Measurements from ENCODE around the gene DISC1. TPM values are rescaled to one million over a fixed set of nuclear protein-coding genes. Genes with fewer than 3 reads are reported as not detected.
A peak's percentile ranks its signal among the peaks of the same experiment; 100 is the strongest.

Gene DISC1
- total and polyA plus RNA-seq, 2 of the 13 experiments (the other 11 are each of a cell fraction or from before 2014, with no cell fraction given): 4.2 to 4.6 TPM

DNA sequence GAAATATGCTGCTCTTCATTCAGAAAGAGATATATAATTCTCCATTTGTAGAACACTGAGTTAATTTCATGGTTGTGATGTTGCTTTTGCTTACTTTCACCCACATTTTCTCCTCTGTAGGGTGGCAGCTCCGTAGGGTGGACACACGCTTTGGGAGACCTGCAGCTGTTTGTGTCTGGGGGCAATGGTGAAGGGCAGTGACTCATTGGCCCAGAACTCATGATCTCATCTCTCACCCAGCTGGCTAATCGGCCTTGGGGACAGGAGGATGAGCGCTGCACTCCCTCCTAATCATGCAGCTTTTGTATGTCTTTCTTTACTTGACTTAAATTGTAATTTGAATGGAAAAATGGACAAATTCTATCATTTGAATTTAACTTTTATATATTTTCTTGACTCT, 9.6 kb downstream of the DISC1 start:
- FAIRE-seq (no peak), ATAC-seq (peak; percentile 85), DNase-seq (ENCODE audit: low spot score) (peak; percentile 67)
- TF ChIP-seq ZNF7 (CRISPR knock-in tag; IDR thresholded peaks at IDR 0.05) (no peak), MEIS1 (CRISPR knock-in tag; IDR thresholded peaks at IDR 0.05; ENCODE audit: borderline replicate concordance) (no peak), JUN (CRISPR knock-in tag; IDR thresholded peaks at IDR 0.05) (peak; percentile 50; the same call in 1 of the 2 replicates), FOSL2 (CRISPR knock-in tag; IDR thresholded peaks at IDR 0.05) (peak; percentile 94), IRF2 (CRISPR knock-in tag; IDR thresholded peaks at IDR 0.05) (0 out of 2 replicates have a peak, but pooled peaks have one; percentile 19), ZNF451 (CRISPR knock-in tag; IDR thresholded peaks at IDR 0.05) (no peak), KAT2B (IDR thresholded peaks at IDR 0.05; ENCODE audit: borderline replicate concordance, low read depth, low read length) (no peak), SOX13 (IDR thresholded peaks at IDR 0.05) (no peak), SOX13 (CRISPR knock-in tag; conservative IDR thresholded peaks at IDR 0.05 in 1 of 2, IDR thresholded peaks at IDR 0.05 in 1 of 2) (no peak), SAP130 (CRISPR knock-in tag; IDR thresholded peaks at IDR 0.05; ENCODE audit: low read depth) (peak; percentile 63)
- TF ChIP-seq, protein P1, sequence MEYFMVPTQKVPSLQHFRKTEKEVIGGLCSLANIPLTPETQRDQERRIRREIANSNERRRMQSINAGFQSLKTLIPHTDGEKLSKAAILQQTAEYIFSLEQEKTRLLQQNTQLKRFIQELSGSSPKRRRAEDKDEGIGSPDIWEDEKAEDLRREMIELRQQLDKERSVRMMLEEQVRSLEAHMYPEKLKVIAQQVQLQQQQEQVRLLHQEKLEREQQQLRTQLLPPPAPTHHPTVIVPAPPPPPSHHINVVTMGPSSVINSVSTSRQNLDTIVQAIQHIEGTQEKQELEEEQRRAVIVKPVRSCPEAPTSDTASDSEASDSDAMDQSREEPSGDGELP (IDR thresholded peaks at IDR 0.05; ENCODE audit: borderline replicate concordance, low read depth): peak; percentile 86; the same call in 1 of the 2 replicates
- TF ChIP-seq, protein P2, sequence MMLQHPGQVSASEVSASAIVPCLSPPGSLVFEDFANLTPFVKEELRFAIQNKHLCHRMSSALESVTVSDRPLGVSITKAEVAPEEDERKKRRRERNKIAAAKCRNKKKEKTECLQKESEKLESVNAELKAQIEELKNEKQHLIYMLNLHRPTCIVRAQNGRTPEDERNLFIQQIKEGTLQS (CRISPR knock-in tag; IDR thresholded peaks at IDR 0.05): peak; percentile 73
- TF ChIP-seq, protein P3, sequence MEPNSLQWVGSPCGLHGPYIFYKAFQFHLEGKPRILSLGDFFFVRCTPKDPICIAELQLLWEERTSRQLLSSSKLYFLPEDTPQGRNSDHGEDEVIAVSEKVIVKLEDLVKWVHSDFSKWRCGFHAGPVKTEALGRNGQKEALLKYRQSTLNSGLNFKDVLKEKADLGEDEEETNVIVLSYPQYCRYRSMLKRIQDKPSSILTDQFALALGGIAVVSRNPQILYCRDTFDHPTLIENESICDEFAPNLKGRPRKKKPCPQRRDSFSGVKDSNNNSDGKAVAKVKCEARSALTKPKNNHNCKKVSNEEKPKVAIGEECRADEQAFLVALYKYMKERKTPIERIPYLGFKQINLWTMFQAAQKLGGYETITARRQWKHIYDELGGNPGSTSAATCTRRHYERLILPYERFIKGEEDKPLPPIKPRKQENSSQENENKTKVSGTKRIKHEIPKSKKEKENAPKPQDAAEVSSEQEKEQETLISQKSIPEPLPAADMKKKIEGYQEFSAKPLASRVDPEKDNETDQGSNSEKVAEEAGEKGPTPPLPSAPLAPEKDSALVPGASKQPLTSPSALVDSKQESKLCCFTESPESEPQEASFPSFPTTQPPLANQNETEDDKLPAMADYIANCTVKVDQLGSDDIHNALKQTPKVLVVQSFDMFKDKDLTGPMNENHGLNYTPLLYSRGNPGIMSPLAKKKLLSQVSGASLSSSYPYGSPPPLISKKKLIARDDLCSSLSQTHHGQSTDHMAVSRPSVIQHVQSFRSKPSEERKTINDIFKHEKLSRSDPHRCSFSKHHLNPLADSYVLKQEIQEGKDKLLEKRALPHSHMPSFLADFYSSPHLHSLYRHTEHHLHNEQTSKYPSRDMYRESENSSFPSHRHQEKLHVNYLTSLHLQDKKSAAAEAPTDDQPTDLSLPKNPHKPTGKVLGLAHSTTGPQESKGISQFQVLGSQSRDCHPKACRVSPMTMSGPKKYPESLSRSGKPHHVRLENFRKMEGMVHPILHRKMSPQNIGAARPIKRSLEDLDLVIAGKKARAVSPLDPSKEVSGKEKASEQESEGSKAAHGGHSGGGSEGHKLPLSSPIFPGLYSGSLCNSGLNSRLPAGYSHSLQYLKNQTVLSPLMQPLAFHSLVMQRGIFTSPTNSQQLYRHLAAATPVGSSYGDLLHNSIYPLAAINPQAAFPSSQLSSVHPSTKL (CRISPR knock-in tag; IDR thresholded peaks at IDR 0.05): peak; percentile 39
- TF ChIP-seq, protein P4, sequence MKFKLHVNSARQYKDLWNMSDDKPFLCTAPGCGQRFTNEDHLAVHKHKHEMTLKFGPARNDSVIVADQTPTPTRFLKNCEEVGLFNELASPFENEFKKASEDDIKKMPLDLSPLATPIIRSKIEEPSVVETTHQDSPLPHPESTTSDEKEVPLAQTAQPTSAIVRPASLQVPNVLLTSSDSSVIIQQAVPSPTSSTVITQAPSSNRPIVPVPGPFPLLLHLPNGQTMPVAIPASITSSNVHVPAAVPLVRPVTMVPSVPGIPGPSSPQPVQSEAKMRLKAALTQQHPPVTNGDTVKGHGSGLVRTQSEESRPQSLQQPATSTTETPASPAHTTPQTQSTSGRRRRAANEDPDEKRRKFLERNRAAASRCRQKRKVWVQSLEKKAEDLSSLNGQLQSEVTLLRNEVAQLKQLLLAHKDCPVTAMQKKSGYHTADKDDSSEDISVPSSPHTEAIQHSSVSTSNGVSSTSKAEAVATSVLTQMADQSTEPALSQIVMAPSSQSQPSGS (CRISPR knock-in tag; IDR thresholded peaks at IDR 0.05): peak; percentile 40; the same call in 1 of the 2 replicates
- TF ChIP-seq, protein P5, sequence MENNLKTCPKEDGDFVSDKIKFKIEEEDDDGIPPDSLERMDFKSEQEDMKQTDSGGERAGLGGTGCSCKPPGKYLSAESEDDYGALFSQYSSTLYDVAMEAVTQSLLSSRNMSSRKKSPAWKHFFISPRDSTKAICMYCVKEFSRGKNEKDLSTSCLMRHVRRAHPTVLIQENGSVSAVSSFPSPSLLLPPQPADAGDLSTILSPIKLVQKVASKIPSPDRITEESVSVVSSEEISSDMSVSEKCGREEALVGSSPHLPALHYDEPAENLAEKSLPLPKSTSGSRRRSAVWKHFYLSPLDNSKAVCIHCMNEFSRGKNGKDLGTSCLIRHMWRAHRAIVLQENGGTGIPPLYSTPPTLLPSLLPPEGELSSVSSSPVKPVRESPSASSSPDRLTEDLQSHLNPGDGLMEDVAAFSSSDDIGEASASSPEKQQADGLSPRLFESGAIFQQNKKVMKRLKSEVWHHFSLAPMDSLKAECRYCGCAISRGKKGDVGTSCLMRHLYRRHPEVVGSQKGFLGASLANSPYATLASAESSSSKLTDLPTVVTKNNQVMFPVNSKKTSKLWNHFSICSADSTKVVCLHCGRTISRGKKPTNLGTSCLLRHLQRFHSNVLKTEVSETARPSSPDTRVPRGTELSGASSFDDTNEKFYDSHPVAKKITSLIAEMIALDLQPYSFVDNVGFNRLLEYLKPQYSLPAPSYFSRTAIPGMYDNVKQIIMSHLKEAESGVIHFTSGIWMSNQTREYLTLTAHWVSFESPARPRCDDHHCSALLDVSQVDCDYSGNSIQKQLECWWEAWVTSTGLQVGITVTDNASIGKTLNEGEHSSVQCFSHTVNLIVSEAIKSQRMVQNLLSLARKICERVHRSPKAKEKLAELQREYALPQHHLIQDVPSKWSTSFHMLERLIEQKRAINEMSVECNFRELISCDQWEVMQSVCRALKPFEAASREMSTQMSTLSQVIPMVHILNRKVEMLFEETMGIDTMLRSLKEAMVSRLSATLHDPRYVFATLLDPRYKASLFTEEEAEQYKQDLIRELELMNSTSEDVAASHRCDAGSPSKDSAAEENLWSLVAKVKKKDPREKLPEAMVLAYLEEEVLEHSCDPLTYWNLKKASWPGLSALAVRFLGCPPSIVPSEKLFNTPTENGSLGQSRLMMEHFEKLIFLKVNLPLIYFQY (CRISPR knock-in tag; IDR thresholded peaks at IDR 0.05; ENCODE audit: borderline replicate concordance): no peak
- Histone ChIP-seq H3K27me3 (ENCODE audit: control insufficient read depth in 1 of 2, insufficient read depth in 2 of 2, low read length in 2 of 2) (no peaks in the 10 kb centered on the region), H3K9ac (ENCODE audit: insufficient read depth, low read depth, low read length) (no peak overlapping the region), H3K36me3 (replicated peaks in 1 of 2; ENCODE audit: control insufficient read depth in 1 of 2, insufficient read depth in 2 of 2, low read length in 2 of 2) (no peaks in the 10 kb centered on the region), H2AFZ (ENCODE audit: low read length) (no peak overlapping the region), H3K4me3 (replicated peaks in 1 of 3; ENCODE audit: insufficient read depth in 1 of 3, low read depth in 2 of 3, low read length in 3 of 3) (no peak overlapping the region), H3K79me2 (ENCODE audit: insufficient read depth, low read length) (peaks cover 18% of the 10 kb centered on the region), H3K4me2 (ENCODE audit: low read depth, low read length) (peak overlapping the region; percentile 37), H3K27ac (ENCODE audit: extremely low read length, insufficient read depth, low read length) (no peak overlapping the region), H3K9me3 (ENCODE audit: low read length) (no peaks in the 10 kb centered on the region), H3K4me1 (ENCODE audit: insufficient read depth, low read length) (peaks cover 24% of the 10 kb centered on the region), H4K20me1 (ENCODE audit: insufficient read depth, low read length) (no peaks in the 10 kb centered on the region)
- ChIA-PET POLR2A (no interaction called here), CTCF (ENCODE audit: low intra/inter-chr PET ratio, low total read pairs) (no interaction called here)
- BruUV-seq (replicated peaks): no TSS peak
- intact Hi-C loops (cut with micrococcal nuclease; ENCODE audit: unreplicated experiment): no loop called here
- in situ Hi-C loops (cut with HindIII; ENCODE audit: extremely low pct_ligation_motif_present, low pct_unique_long_range_greater_than_20kb): no loop called here
- 21% methylated on average over 4 of the region's 4 CpGs for WGBS (ENCODE audit: low lambda C conversion rate)
